Fibroblast of lung (primary cell): Measurements from ENCODE around the gene ACOT7. TPM values are rescaled to one million over a fixed set of nuclear protein-coding genes. Genes with fewer than 3 reads are reported as not detected.
A peak's percentile ranks its signal among the peaks of the same experiment; 100 is the strongest.

Experiments
- DNase-seq, 2 donors: peaks; one replicate each; pipeline versions ENCODE4 v3.0.0 to v3.0.0-alpha.2; 2010; ENCODE audit warnings: low read depth in 2 of 2
- H2AFZ ChIP-seq: 2 replicates; pipeline ENCODE4 v1.5.1; 2012; ENCODE audit warnings: low read length, control low read depth, inconsistent platforms
- H3K27ac ChIP-seq: 2 replicates; pipeline ENCODE4 v1.5.1; 2011; ENCODE audit warnings: low read length, control low read depth; ENCODE audit not compliant: insufficient read depth
- H3K27me3 ChIP-seq: 2 replicates; pipeline ENCODE4 v1.5.1; 2011; ENCODE audit warnings: mild to moderate bottlenecking, low read length; ENCODE audit not compliant: control insufficient read depth, insufficient read depth
- H3K36me3 ChIP-seq: 2 replicates; pipeline ENCODE4 v1.5.1; 2011; ENCODE audit warnings: low read length; ENCODE audit not compliant: control insufficient read depth, insufficient read depth
- H3K4me1 ChIP-seq: 2 replicates; pipeline ENCODE4 v1.5.1; 2011; ENCODE audit warnings: low read length; ENCODE audit not compliant: control insufficient read depth, insufficient read depth; ENCODE audit errors: extremely low read depth
- H3K4me2 ChIP-seq: 2 replicates; pipeline ENCODE4 v1.5.1; 2011; ENCODE audit warnings: low read length, control low read depth; ENCODE audit not compliant: insufficient read depth; ENCODE audit errors: extremely low read depth
- H3K4me3 ChIP-seq, 4 experiments: fragments of 200-600 bp in 1 of 4; sonication (generic) in 1 of 4; replicated peaks in 1 of 4; 2 replicates each; pipeline ENCODE4 v1.5.1; 2011 to 2016; ENCODE audit warnings: low read length in 4 of 4, low read depth in 3 of 4, mild to moderate bottlenecking in 3 of 4, control low read depth in 2 of 4, inconsistent platforms in 1 of 4, mixed read lengths in 1 of 4; ENCODE audit not compliant: insufficient read depth in 1 of 4; ENCODE audit errors: control extremely low read depth in 1 of 4
- H3K79me2 ChIP-seq: 2 replicates; pipeline ENCODE4 v1.5.1; 2012; ENCODE audit warnings: mild to moderate bottlenecking, low read length, inconsistent platforms; ENCODE audit not compliant: control insufficient read depth, insufficient read depth
- H3K9ac ChIP-seq: 2 replicates; pipeline ENCODE4 v1.5.1; 2011; ENCODE audit warnings: mild to moderate bottlenecking, low read length, control low read depth; ENCODE audit not compliant: insufficient read depth
- H3K9me3 ChIP-seq: 2 replicates; pipeline ENCODE4 v1.5.1; 2012; ENCODE audit warnings: low read depth, low read length; ENCODE audit not compliant: control insufficient read depth, insufficient read depth
- H4K20me1 ChIP-seq: 2 replicates; pipeline ENCODE4 v1.5.1; 2011; ENCODE audit warnings: low read length; ENCODE audit not compliant: control insufficient read depth, insufficient read depth; ENCODE audit errors: extremely low read depth
- CTCF ChIP-seq, 2 donors: IDR thresholded peaks in 1 of 2; conservative IDR thresholded peaks in 1 of 2; 1 replicate in 1 of 2; 2 replicates in 1 of 2; pipeline ENCODE4 v1.5.1; 2011 to 2012; ENCODE audit warnings: low read length in 2 of 2, control low read depth in 1 of 2, inconsistent platforms in 1 of 2, low read depth in 1 of 2, mild to moderate bottlenecking in 1 of 2
- EZH2 ChIP-seq: IDR thresholded peaks from 2 replicates; pipeline ENCODE4 v1.5.1; 2012; ENCODE audit warnings: low read length, control low read depth, mild to moderate bottlenecking; ENCODE audit errors: missing control alignments
- polyA plus RNA-seq, 2 donors: library from polyadenylated mRNA; depleted of rRNA in 1 of 2; stranded (reverse) in 1 of 2; unstranded in 1 of 2; fragments of >200 nt; gene quantifications; 2 replicates each; pipeline ENCODE4 v1.2.1, GENCODE V29; 2011 to 2012; ENCODE audit warnings: missing spikeins in 1 of 2
- total RNA-seq: library from RNA; depleted of rRNA; stranded (reverse); fragments of >200 nt; gene quantifications from 2 replicates; pipeline ENCODE4 v1.2.1, GENCODE V29; 2014

The ACOT7 gene
- total and polyA plus RNA-seq, 2 donors (not counting 1 experiment from before 2014, with no cell fraction given), result 50.7 to 58.0 TPM

GRCh38 chr1:6268415-6268814, 125.2 kb downstream of the ACOT7 start:
- DNase-seq, result no peak

GRCh38 chr1:6267686-6268322, 125.8 kb downstream of the ACOT7 start:
- DNase-seq, result peak in 1 of 2 donors; percentile 61
- Histone ChIP-seq H3K4me1 (peaks cover 22% of the 10 kb centered on the region), H4K20me1 (no peaks in the 10 kb centered on the region), H3K27ac (no peak overlapping the region), H3K79me2 (no peaks in the 10 kb centered on the region), H2AFZ (no peak overlapping the region), H3K27me3 (no peaks in the 10 kb centered on the region), H3K9me3 (no peaks in the 10 kb centered on the region), H3K36me3 (no peaks in the 10 kb centered on the region), H3K9ac (no peak overlapping the region), H3K4me3 (no peak overlapping the region), H3K4me2 (peak overlapping the region; percentile 15)
- no peak for TF ChIP-seq CTCF (conservative IDR thresholded peaks at IDR 0.05 in 1 of 2, IDR thresholded peaks at IDR 0.05 in 1 of 2; ENCODE audit: low read depth in 1 of 2, low read length in 2 of 2)
- no peak for TF ChIP-seq EZH2

More at GRCh38 chr1:6268415-6268814, 125.2 kb downstream of the ACOT7 start:
- TF ChIP-seq CTCF (conservative IDR thresholded peaks at IDR 0.05 in 1 of 2, IDR thresholded peaks at IDR 0.05 in 1 of 2; ENCODE audit: low read depth in 1 of 2, low read length in 2 of 2), result peak in 1 of 2 donors; percentile 9
- TF ChIP-seq EZH2, result no peak
- Histone ChIP-seq H3K27ac (no peak overlapping the region), H3K79me2 (no peaks in the 10 kb centered on the region), H3K9me3 (no peaks in the 10 kb centered on the region), H2AFZ (no peak overlapping the region), H3K4me1 (peaks cover 19% of the 10 kb centered on the region), H3K4me3 (no peak overlapping the region), H3K27me3 (no peaks in the 10 kb centered on the region), H3K36me3 (no peaks in the 10 kb centered on the region), H4K20me1 (no peaks in the 10 kb centered on the region), H3K9ac (no peak overlapping the region), H3K4me2 (no peak overlapping the region)

GRCh38 chr1:6266641-6267040, 126.9 kb downstream of the ACOT7 start:
- H3K27me3 ChIP-seq, result no peaks in the 10 kb centered on the region
- no peaks in the 10 kb centered on the region for H3K79me2 ChIP-seq
- DNase-seq, result no peak
- no peaks in the 10 kb centered on the region for H4K20me1 ChIP-seq
- no peak overlapping the region for H3K9ac ChIP-seq
- H3K4me1 ChIP-seq, result peaks cover 22% of the 10 kb centered on the region
- TF ChIP-seq EZH2, result no peak
- no peak for TF ChIP-seq CTCF (conservative IDR thresholded peaks at IDR 0.05 in 1 of 2, IDR thresholded peaks at IDR 0.05 in 1 of 2; ENCODE audit: low read depth in 1 of 2, low read length in 2 of 2)
- no peak overlapping the region for H3K27ac ChIP-seq
- H3K4me3 ChIP-seq, result no peak overlapping the region
- no peaks in the 10 kb centered on the region for H3K36me3 ChIP-seq
- no peak overlapping the region for H2AFZ ChIP-seq
- H3K4me2 ChIP-seq, result no peak overlapping the region
- no peaks in the 10 kb centered on the region for H3K9me3 ChIP-seq
